ENCODE data around the gene PDRG1. TPM values are rescaled to one million over a fixed set of nuclear protein-coding genes. Genes with fewer than 3 reads are reported as not detected.

Gene PDRG1
- total and polyA plus RNA-seq, 2 donors (not counting 3 experiments of a cell fraction or from before 2014, with no cell fraction given), result 14.6 to 17.0 TPM

- dilution Hi-C loops (cut with MboI; ENCODE audit: extremely low pct_ligation_motif_present, low sequenced_read_pairs) (no loop called here), intact Hi-C loops (cut with micrococcal nuclease) (no loop called here)
- Histone ChIP-seq H3K4me3 (replicated peaks in 1 of 3; ENCODE audit: insufficient read depth in 1 of 3, low read depth in 1 of 3, low read length in 3 of 3) (no peak overlapping the region), H3K4me2 (ENCODE audit: insufficient read depth, low read length) (no peak overlapping the region), H2AFZ (ENCODE audit: low read depth, low read length) (no peak overlapping the region), H3K4me1 (ENCODE audit: control insufficient read depth, extremely low read depth, insufficient read depth, low read length) (no peaks in the 10 kb centered on the region), H3K9me1 (replicated peaks; ENCODE audit: control insufficient read depth, extremely low read depth, insufficient read depth, low read length) (no peaks in the 10 kb centered on the region), H3K27ac (ENCODE audit: insufficient read depth, low read depth, low read length) (no peak overlapping the region), H3K79me2 (ENCODE audit: control insufficient read depth, insufficient read depth, low read length) (no peaks in the 10 kb centered on the region), H3K9me3 (replicated peaks; ENCODE audit: control insufficient read depth, insufficient read depth, low read length) (no peaks in the 10 kb centered on the region), H3K36me3 (ENCODE audit: control insufficient read depth in 2 of 2, extremely low read depth in 1 of 2, insufficient read depth in 2 of 2, low read length in 2 of 2) (no peaks in the 10 kb centered on the region), H4K20me1 (replicated peaks; ENCODE audit: control insufficient read depth, extremely low read depth, insufficient read depth, low read length) (no peaks in the 10 kb centered on the region), H3K27me3 (ENCODE audit: control insufficient read depth in 2 of 2, insufficient read depth in 2 of 2, low read length in 2 of 2) (peaks cover 2 to 4% of the 10 kb centered on the region in 2 experiments), H3K9ac (replicated peaks; ENCODE audit: extremely low read depth, insufficient read depth, low read length) (no peak overlapping the region)
- ChIA-PET CTCF (interaction anchor here (1.0 kb wide), 1 partner anchor 28 kb away, joined by 3 read pairs; the partner anchor contains the start of gene PDRG1), POLR2A (interaction anchor here (0.6 kb wide), 1 partner anchor 253 kb away, joined by 3 read pairs; no protein-coding TSS in a partner anchor)
- no peak for FAIRE-seq
- DNase-seq (ENCODE audit: low read depth, low spot score), result no peak
- TF ChIP-seq MYC (IDR thresholded peaks at IDR 0.05; ENCODE audit: low read depth, low read length) (no peak), POLR2AphosphoS5 (IDR thresholded peaks at IDR 0.05; ENCODE audit: insufficient read depth, low read depth, low read length) (no peak), GATA2 (IDR thresholded peaks at IDR 0.05; ENCODE audit: insufficient read depth, insufficient read length, low read depth, low read length) (no peak)
- no TSS peak for BruUV-seq (replicated peaks)
Measured at GRCh38 chr20:31979713-31980426, 28.0 kb upstream of the PDRG1 start.

DNA sequence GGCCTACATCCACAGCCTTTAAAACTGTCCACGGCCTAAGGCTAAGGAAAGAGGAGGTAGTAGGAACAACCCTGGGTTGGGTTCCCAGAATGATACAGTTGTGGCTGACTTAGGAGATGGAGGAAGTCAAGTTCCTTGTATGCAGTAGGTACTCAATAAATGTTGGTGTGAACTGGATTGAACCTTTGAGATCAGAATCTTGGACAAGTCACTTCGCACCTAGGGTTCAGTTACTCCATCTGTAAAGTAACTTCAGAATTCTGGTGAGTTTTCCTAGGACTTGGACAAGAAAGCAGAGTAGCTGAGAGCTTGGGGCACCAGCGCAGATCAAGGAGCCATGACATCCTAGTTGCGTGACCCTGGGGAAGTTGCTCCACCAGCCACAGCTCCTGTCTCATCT, 25.2 kb upstream of the PDRG1 start:
- TF ChIP-seq MYC (IDR thresholded peaks at IDR 0.05; ENCODE audit: low read depth, low read length), result no peak
- no peak for TF ChIP-seq POLR2AphosphoS5 (IDR thresholded peaks at IDR 0.05; ENCODE audit: insufficient read depth, low read depth, low read length)
- TF ChIP-seq EZH2 (IDR thresholded peaks at IDR 0.05; ENCODE audit: borderline replicate concordance, low read depth, low read length, severe bottlenecking), result no peak
- no peak for TF ChIP-seq JUN (IDR thresholded peaks at IDR 0.05; ENCODE audit: borderline replicate concordance, insufficient read depth, insufficient read length, low read depth)
- no peak for TF ChIP-seq GATA2 (IDR thresholded peaks at IDR 0.05; ENCODE audit: insufficient read depth, insufficient read length, low read depth, low read length)
- TF ChIP-seq POLR2A (IDR thresholded peaks at IDR 0.05; ENCODE audit: low read depth, low read length), result no peak
- no peak for TF ChIP-seq FOS (IDR thresholded peaks at IDR 0.05; ENCODE audit: borderline replicate concordance, insufficient read depth, low read length)
- TF ChIP-seq, protein P1, sequence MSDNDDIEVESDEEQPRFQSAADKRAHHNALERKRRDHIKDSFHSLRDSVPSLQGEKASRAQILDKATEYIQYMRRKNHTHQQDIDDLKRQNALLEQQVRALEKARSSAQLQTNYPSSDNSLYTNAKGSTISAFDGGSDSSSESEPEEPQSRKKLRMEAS (IDR thresholded peaks at IDR 0.05; ENCODE audit: insufficient read depth, insufficient read length), result no peak
- TF ChIP-seq, protein P2, sequence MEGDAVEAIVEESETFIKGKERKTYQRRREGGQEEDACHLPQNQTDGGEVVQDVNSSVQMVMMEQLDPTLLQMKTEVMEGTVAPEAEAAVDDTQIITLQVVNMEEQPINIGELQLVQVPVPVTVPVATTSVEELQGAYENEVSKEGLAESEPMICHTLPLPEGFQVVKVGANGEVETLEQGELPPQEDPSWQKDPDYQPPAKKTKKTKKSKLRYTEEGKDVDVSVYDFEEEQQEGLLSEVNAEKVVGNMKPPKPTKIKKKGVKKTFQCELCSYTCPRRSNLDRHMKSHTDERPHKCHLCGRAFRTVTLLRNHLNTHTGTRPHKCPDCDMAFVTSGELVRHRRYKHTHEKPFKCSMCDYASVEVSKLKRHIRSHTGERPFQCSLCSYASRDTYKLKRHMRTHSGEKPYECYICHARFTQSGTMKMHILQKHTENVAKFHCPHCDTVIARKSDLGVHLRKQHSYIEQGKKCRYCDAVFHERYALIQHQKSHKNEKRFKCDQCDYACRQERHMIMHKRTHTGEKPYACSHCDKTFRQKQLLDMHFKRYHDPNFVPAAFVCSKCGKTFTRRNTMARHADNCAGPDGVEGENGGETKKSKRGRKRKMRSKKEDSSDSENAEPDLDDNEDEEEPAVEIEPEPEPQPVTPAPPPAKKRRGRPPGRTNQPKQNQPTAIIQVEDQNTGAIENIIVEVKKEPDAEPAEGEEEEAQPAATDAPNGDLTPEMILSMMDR (IDR thresholded peaks at IDR 0.05; ENCODE audit: extremely low read depth in 1 of 2, insufficient read depth in 1 of 2, low read depth in 1 of 2, low read length in 2 of 2), result no peak
- Histone ChIP-seq H3K9me3 (replicated peaks; ENCODE audit: control insufficient read depth, insufficient read depth, low read length) (no peaks in the 10 kb centered on the region), H2AFZ (ENCODE audit: low read depth, low read length) (no peak overlapping the region), H3K27me3 (ENCODE audit: control insufficient read depth in 2 of 2, insufficient read depth in 2 of 2, low read length in 2 of 2) (peaks cover 2 to 3% of the 10 kb centered on the region in 2 experiments), H3K4me3 (replicated peaks in 1 of 3; ENCODE audit: insufficient read depth in 1 of 3, low read depth in 1 of 3, low read length in 3 of 3) (no peak overlapping the region), H4K20me1 (replicated peaks; ENCODE audit: control insufficient read depth, extremely low read depth, insufficient read depth, low read length) (no peaks in the 10 kb centered on the region), H3K79me2 (ENCODE audit: control insufficient read depth, insufficient read depth, low read length) (no peaks in the 10 kb centered on the region), H3K9ac (replicated peaks; ENCODE audit: extremely low read depth, insufficient read depth, low read length) (no peak overlapping the region), H3K9me1 (replicated peaks; ENCODE audit: control insufficient read depth, extremely low read depth, insufficient read depth, low read length) (no peaks in the 10 kb centered on the region), H3K27ac (ENCODE audit: insufficient read depth, low read depth, low read length) (no peak overlapping the region), H3K36me3 (ENCODE audit: control insufficient read depth in 2 of 2, extremely low read depth in 1 of 2, insufficient read depth in 2 of 2, low read length in 2 of 2) (no peaks in the 10 kb centered on the region), H3K4me2 (ENCODE audit: insufficient read depth, low read length) (no peak overlapping the region), H3K4me1 (ENCODE audit: control insufficient read depth, extremely low read depth, insufficient read depth, low read length) (no peaks in the 10 kb centered on the region)
- DNase-seq (ENCODE audit: low read depth, low spot score), result no peak
- dilution Hi-C loops (cut with MboI; ENCODE audit: extremely low pct_ligation_motif_present, low sequenced_read_pairs) (no loop called here), intact Hi-C loops (cut with micrococcal nuclease) (no loop called here)
- no TSS peak for BruUV-seq (replicated peaks)
- FAIRE-seq, result no peak
- CTCF ChIA-PET, result no interaction called here
- POLR2A ChIA-PET, result no interaction called here
